Breast epithelium (tissue), 3 donors: ENCODE measurements around the gene APBA1.

Experiments
- CTCF ChIP-seq, 3 donors: fragments of 450-650 bp; IDR thresholded peaks; one replicate each; pipeline ENCODE4 v1.5.1; 2016 to 2017; ENCODE audit warnings: antibody characterized with exemption in 3 of 3, mild to moderate bottlenecking in 3 of 3, moderate library complexity in 3 of 3
- POLR2A ChIP-seq: fragments of 450-650 bp; IDR thresholded peaks from one replicate; pipeline ENCODE4 v1.6.1; 2016; ENCODE audit warnings: antibody characterized with exemption, mild to moderate bottlenecking, moderate library complexity
- POLR2AphosphoS5 ChIP-seq, 3 donors: sonication (generic); formaldehyde crosslinking; IDR thresholded peaks; one replicate each; pipeline ENCODE4 v1.6.1; 2017; ENCODE audit warnings: antibody characterized with exemption in 3 of 3

GRCh38 chr9:69446496-69446895 is 225.7 kb downstream of the APBA1 start:
- TF ChIP-seq CTCF (IDR thresholded peaks at IDR 0.05) (no peak), POLR2AphosphoS5 (IDR thresholded peaks at IDR 0.05) (no peak), POLR2A (no peak)
